Measurements from ENCODE around the gene SPTBN1.

- no peak for TF ChIP-seq POLR2A (IDR thresholded peaks at IDR 0.05)
- no peak for TF ChIP-seq CTCF (IDR thresholded peaks at IDR 0.05)
Observed at GRCh38 chr2:54524226-54524991, 68.3 kb downstream of the SPTBN1 start.
